ENCODE data around the gene INO80E. TPM values are rescaled to one million over a fixed set of nuclear protein-coding genes. Genes with fewer than 3 reads are reported as not detected.

The INO80E gene
- total and polyA plus RNA-seq, 2 of the 8 experiments (the other 6 are each of a cell fraction or from before 2014, with no cell fraction given), result 43.0 to 91.2 TPM

GRCh38 chr16:29951625-29952365, 44.2 kb upstream of the INO80E start:
- H3K27me3 ChIP-seq (replicated peaks in 1 of 4; ENCODE audit: control insufficient read depth in 3 of 4, extremely low read depth in 1 of 4, insufficient read depth in 3 of 4, low read length in 3 of 4), result no peaks in the 10 kb centered on the region
- H2BK20ac ChIP-seq (ENCODE audit: low read length), result no peak overlapping the region
- H2BK5ac ChIP-seq (ENCODE audit: low read depth, low read length), result peak overlapping the region; percentile 63
- no peak overlapping the region for H2AK5ac ChIP-seq (ENCODE audit: low read depth, low read length)
- no peak overlapping the region for H3K23ac ChIP-seq (ENCODE audit: insufficient read length)
- DNase-seq (ENCODE audit: low read depth in 1 of 2, low spot score in 2 of 2) (peak in 1 of 2 experiments; percentile 52), FAIRE-seq (no peak)
- peak overlapping the region; percentile 88 for H4K91ac ChIP-seq (replicated peaks; ENCODE audit: insufficient read length, low read length)
- H3K36me3 ChIP-seq (ENCODE audit: control insufficient read depth in 2 of 4, insufficient read depth in 4 of 4, low read length in 3 of 4), result no peaks in the 10 kb centered on the region
- WGBS, 2 experiments (ENCODE audit: extremely low coverage in 1 of 2, insufficient coverage in 1 of 2, insufficient read length in 1 of 2, insufficient replicate concordance in 2 of 2, low coverage in 1 of 2, low lambda C conversion rate in 2 of 2, missing lambda C conversion rate in 1 of 2), result 87% methylated on average over 7 of the region's 8 CpGs; no CpG with 5 or more reads in 1 of the 2 experiments
- CTCF ChIA-PET (ENCODE audit: partially characterized antibody), result interaction anchor here (0.6 to 3.8 kb wide), 11 partner anchors 8 to 136 kb away, joined by 3 to 16 read pairs (median 4); partner anchors contain the start of genes TAOK2 and TMEM219
- no peak overlapping the region for H4K8ac ChIP-seq (ENCODE audit: extremely low read depth, insufficient read depth, low read length)
- no peak overlapping the region for H2BK120ac ChIP-seq (replicated peaks; ENCODE audit: low read depth, low read length)
- H3K56ac ChIP-seq (replicated peaks; ENCODE audit: insufficient read length, low read depth, low read length), result no peak overlapping the region
- H2BK15ac ChIP-seq (ENCODE audit: low read length), result 0 out of 2 replicates have a peak overlapping the region, but pooled peaks have one; percentile 6
- no peaks in the 10 kb centered on the region for H4K20me1 ChIP-seq (replicated peaks in 1 of 2; ENCODE audit: control insufficient read depth in 1 of 2, insufficient read depth in 2 of 2, low read length in 2 of 2)
- H3K79me1 ChIP-seq (ENCODE audit: low read depth, low read length), result no peaks in the 10 kb centered on the region
- peak overlapping the region; percentile 94 for H2AFZ ChIP-seq (ENCODE audit: low read length)
- H3K79me2 ChIP-seq (ENCODE audit: control insufficient read depth in 1 of 2, insufficient read depth in 2 of 2, low read length in 2 of 2), result no peaks in the 10 kb centered on the region
- no peak overlapping the region for H3K27ac ChIP-seq (ENCODE audit: low read depth, low read length)
- no peak overlapping the region for H3K9ac ChIP-seq (replicated peaks in 1 of 4; ENCODE audit: extremely low read depth in 1 of 4, low read depth in 3 of 4, low read length in 3 of 4)
- H3K4me1 ChIP-seq (replicated peaks in 1 of 4; ENCODE audit: control insufficient read depth in 3 of 4, insufficient read depth in 4 of 4, low read length in 3 of 4), result peaks cover 0 to 7% (median 4%) of the 10 kb centered on the region in 4 experiments; a peak in 5 of 7 replicates
- POLR2A ChIA-PET (ENCODE audit: partially characterized antibody), result interaction anchor here (0.6 to 1.1 kb wide), 5 partner anchors 10 to 40 kb away, joined by 3 to 7 read pairs (median 3); partner anchors contain the start of genes KCTD13 and TMEM219
- H3K4me3 ChIP-seq (ENCODE audit: extremely low read depth in 1 of 4, insufficient read depth in 2 of 4, low read depth in 3 of 4, low read length in 4 of 4), result no peak overlapping the region
- no peak overlapping the region for H3K14ac ChIP-seq (ENCODE audit: insufficient read length)
- no peak overlapping the region for H3K4me2 ChIP-seq (ENCODE audit: insufficient read depth in 1 of 2, low read depth in 2 of 2, low read length in 2 of 2)
- peak overlapping the region; percentile 45; the same call in 1 of the 2 replicates for H2BK12ac ChIP-seq (ENCODE audit: low read depth, low read length)
- no peaks in the 10 kb centered on the region for H3K23me2 ChIP-seq (ENCODE audit: low read depth, low read length)
- peak overlapping the region; percentile 44; the same call in 1 of the 2 replicates for H3K18ac ChIP-seq (ENCODE audit: extremely low read depth, low read length)
- no peak overlapping the region for H4K5ac ChIP-seq (ENCODE audit: insufficient read length, low read depth, low read length)
- no peak overlapping the region for H3K4ac ChIP-seq (replicated peaks; ENCODE audit: insufficient read length, low read depth, low read length)
- H3K9me3 ChIP-seq (ENCODE audit: insufficient read depth in 2 of 2, low read depth in 1 of 2, low read length in 1 of 2), result no peaks in the 10 kb centered on the region
- TF ChIP-seq KDM4A (IDR thresholded peaks at IDR 0.05; ENCODE audit: low read depth, low read length, severe bottlenecking) (no peak), MAX (IDR thresholded peaks at IDR 0.05) (peak; percentile 6; the same call in 1 of the 2 replicates), JUND (IDR thresholded peaks at IDR 0.05; ENCODE audit: low read length) (no peak)
- TF ChIP-seq, protein P1, sequence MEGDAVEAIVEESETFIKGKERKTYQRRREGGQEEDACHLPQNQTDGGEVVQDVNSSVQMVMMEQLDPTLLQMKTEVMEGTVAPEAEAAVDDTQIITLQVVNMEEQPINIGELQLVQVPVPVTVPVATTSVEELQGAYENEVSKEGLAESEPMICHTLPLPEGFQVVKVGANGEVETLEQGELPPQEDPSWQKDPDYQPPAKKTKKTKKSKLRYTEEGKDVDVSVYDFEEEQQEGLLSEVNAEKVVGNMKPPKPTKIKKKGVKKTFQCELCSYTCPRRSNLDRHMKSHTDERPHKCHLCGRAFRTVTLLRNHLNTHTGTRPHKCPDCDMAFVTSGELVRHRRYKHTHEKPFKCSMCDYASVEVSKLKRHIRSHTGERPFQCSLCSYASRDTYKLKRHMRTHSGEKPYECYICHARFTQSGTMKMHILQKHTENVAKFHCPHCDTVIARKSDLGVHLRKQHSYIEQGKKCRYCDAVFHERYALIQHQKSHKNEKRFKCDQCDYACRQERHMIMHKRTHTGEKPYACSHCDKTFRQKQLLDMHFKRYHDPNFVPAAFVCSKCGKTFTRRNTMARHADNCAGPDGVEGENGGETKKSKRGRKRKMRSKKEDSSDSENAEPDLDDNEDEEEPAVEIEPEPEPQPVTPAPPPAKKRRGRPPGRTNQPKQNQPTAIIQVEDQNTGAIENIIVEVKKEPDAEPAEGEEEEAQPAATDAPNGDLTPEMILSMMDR (IDR thresholded peaks at IDR 0.05; ENCODE audit: control extremely low read depth in 1 of 3, insufficient read depth in 1 of 3, low read depth in 1 of 3, low read length in 3 of 3), result peak; percentile 25 to 61 (median 35); a peak in 3 of 4 replicates
- TF ChIP-seq, protein P2, sequence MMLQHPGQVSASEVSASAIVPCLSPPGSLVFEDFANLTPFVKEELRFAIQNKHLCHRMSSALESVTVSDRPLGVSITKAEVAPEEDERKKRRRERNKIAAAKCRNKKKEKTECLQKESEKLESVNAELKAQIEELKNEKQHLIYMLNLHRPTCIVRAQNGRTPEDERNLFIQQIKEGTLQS (IDR thresholded peaks at IDR 0.05; ENCODE audit: insufficient read depth, low read depth, low read length), result no peak
